GM23338 (cell line): ENCODE measurements around the gene UNC45A.

Source experiments
- CTCF ChIP-seq, 2 experiments: fragments of 200-600 bp in 1 of 2; sonication (generic) in 1 of 2; conservative IDR thresholded peaks; 2 replicates each; pipeline versions ENCODE4 v1.5.1 to v1.6.1; 2016 to 2017; ENCODE audit warnings: antibody characterized with exemption in 2 of 2, low read depth in 2 of 2, mild to moderate bottlenecking in 2 of 2, moderate library complexity in 1 of 2
- EZH2 ChIP-seq: fragments of 200-600 bp; sonication (generic); IDR thresholded peaks from one replicate; pipeline ENCODE4 v1.8.0; 2017; ENCODE audit warnings: antibody characterized with exemption, mild to moderate bottlenecking, low read depth; ENCODE audit not compliant: unreplicated experiment
- POLR2AphosphoS5 ChIP-seq: IDR thresholded peaks from 2 replicates; pipeline ENCODE4 v1.6.1; 2016; ENCODE audit warnings: antibody characterized with exemption, low read depth

- TF ChIP-seq CTCF (conservative IDR thresholded peaks at IDR 0.05; ENCODE audit: low read depth in 2 of 2) (no peak), POLR2AphosphoS5 (no peak), EZH2 (no peak)
Observed at GRCh38 chr15:90916461-90916860, 18.6 kb upstream of the UNC45A start.
